HepG2 (cell line): Measurements from ENCODE around the gene KIAA0319L. TPM values are rescaled to one million over a fixed set of nuclear protein-coding genes. Genes with fewer than 3 reads are reported as not detected.

ENCODE experiments used
- AHR ChIP-seq: IDR thresholded peaks from 2 replicates; pipeline ENCODE4 v1.6.1; 2018; ENCODE audit warnings: missing genetic modification reagents, missing compliant biosample characterization
- ARHGAP35 ChIP-seq: sonication (generic); formaldehyde crosslinking; IDR thresholded peaks from 2 replicates; pipeline ENCODE4 v1.9.0; 2022; ENCODE audit warnings: mild to moderate bottlenecking, inconsistent platforms, moderate library complexity, missing genetic modification reagents, borderline replicate concordance
- BRD4 ChIP-seq: sonication (generic); formaldehyde crosslinking; IDR thresholded peaks from 2 replicates; pipeline ENCODE4 v1.4.0; 2020; ENCODE audit warnings: missing genetic modification reagents
- CTCF ChIP-seq: sonication (generic); formaldehyde crosslinking; IDR thresholded peaks from 2 replicates; pipeline ENCODE4 v1.5.0; 2020; ENCODE audit warnings: mild to moderate bottlenecking, missing genetic modification reagents, moderate library complexity
- FLYWCH1 ChIP-seq: sonication (generic); formaldehyde crosslinking; IDR thresholded peaks from 2 replicates; pipeline ENCODE4 v1.8.1; 2023; ENCODE audit warnings: mild to moderate bottlenecking, missing genetic modification reagents
- KDM6A ChIP-seq: IDR thresholded peaks from 2 replicates; pipeline ENCODE4 v1.6.1; 2016; ENCODE audit warnings: low read depth
- KLF16 ChIP-seq, 2 experiments: sonication (generic) in 1 of 2; formaldehyde crosslinking in 1 of 2; IDR thresholded peaks; 2 replicates each; pipeline versions ENCODE4 v1.6.1 to v1.8.0; 2016 to 2023; ENCODE audit warnings: missing genetic modification reagents in 2 of 2, missing compliant biosample characterization in 1 of 2
- NFRKB ChIP-seq: fragments of 450-650 bp; IDR thresholded peaks from 2 replicates; pipeline ENCODE4 v1.6.1; 2017
- RAD51 ChIP-seq: fragments of 450-650 bp; IDR thresholded peaks from 2 replicates; pipeline ENCODE4 v1.6.1; 2016; ENCODE audit warnings: borderline replicate concordance
- REXO4 ChIP-seq: sonication (generic); formaldehyde crosslinking; IDR thresholded peaks from 2 replicates; pipeline ENCODE4 v1.8.0; 2022; ENCODE audit warnings: missing genetic modification reagents, mild to moderate bottlenecking, borderline replicate concordance
- SRSF4 ChIP-seq: fragments of 200-400 bp; formaldehyde crosslinking; IDR thresholded peaks from one replicate; pipeline ENCODE4 v1.6.1; 2018; ENCODE audit warnings: mild to moderate bottlenecking, low read depth, low read length, moderate library complexity; ENCODE audit not compliant: poor library complexity, severe bottlenecking
- SRY ChIP-seq: sonication (generic); formaldehyde crosslinking; IDR thresholded peaks from 2 replicates; pipeline ENCODE4 v1.8.0; 2022; ENCODE audit warnings: mild to moderate bottlenecking, missing genetic modification reagents
- ZFP1 ChIP-seq: IDR thresholded peaks from 2 replicates; pipeline ENCODE4 v1.6.1; 2016
- ZNF143 ChIP-seq: sonication (generic); formaldehyde crosslinking; IDR thresholded peaks from 2 replicates; pipeline ENCODE4 v1.4.0; 2020; ENCODE audit warnings: missing genetic modification reagents
- ZNF230 ChIP-seq: sonication (generic); formaldehyde crosslinking; IDR thresholded peaks from 2 replicates; pipeline ENCODE4 v1.4.0; 2020; ENCODE audit warnings: mild to moderate bottlenecking, missing genetic modification reagents
- ZNF274 ChIP-seq: sonication (generic); formaldehyde crosslinking; IDR thresholded peaks from 2 replicates; pipeline ENCODE4 v1.5.1; 2020; ENCODE audit warnings: mild to moderate bottlenecking, missing genetic modification reagents
- ZNF33B ChIP-seq: sonication (generic); formaldehyde crosslinking; IDR thresholded peaks from 2 replicates; pipeline ENCODE4 v1.5.1; 2020; ENCODE audit warnings: mild to moderate bottlenecking, missing genetic modification reagents
- ZNF503 ChIP-seq: sonication (generic); formaldehyde crosslinking; IDR thresholded peaks from 2 replicates; pipeline ENCODE4 v1.4.0; 2020; ENCODE audit warnings: missing genetic modification reagents
- ZNF775 ChIP-seq: sonication (generic); formaldehyde crosslinking; IDR thresholded peaks from 2 replicates; pipeline ENCODE4 v1.4.0; 2020; ENCODE audit warnings: missing genetic modification reagents, mild to moderate bottlenecking, moderate library complexity, borderline replicate concordance
- ZNF800 ChIP-seq: sonication (generic); formaldehyde crosslinking; IDR thresholded peaks from 2 replicates; pipeline ENCODE4 v1.4.0; 2020; ENCODE audit warnings: missing genetic modification reagents
- ZNF83 ChIP-seq: sonication (generic); formaldehyde crosslinking; IDR thresholded peaks from 2 replicates; pipeline ENCODE4 v1.4.0; 2020; ENCODE audit warnings: missing genetic modification reagents, mild to moderate bottlenecking, borderline replicate concordance
- polyA plus RNA-seq, 8 experiments: library from polyadenylated mRNA; depleted of rRNA in 3 of 8; stranded (reverse) in 7 of 8; unstranded in 1 of 8; fragments of >200 nt; fragmentation: Illumina TruSeq in 4 of 8; extraction: Trizol in 4 of 8; gene quantifications; 2 replicates each; pipeline versions ENCODE4 v1.2.1 to v1.2.3, GENCODE V29; 2011 to 2016; ENCODE audit warnings: low read depth in 4 of 8, missing spikeins in 1 of 8, mixed read lengths in 1 of 8; ENCODE audit not compliant: insufficient read depth in 1 of 8
- total RNA-seq, 5 experiments: library from RNA; depleted of rRNA; stranded (reverse); fragments of >200 nt; fragmentation: Illumina TruSeq; extraction: Trizol; gene quantifications; 2 replicates each; pipeline ENCODE4 v1.2.3, GENCODE V29; 2016; ENCODE audit warnings: low read depth in 1 of 5
- TF ChIP-seq, protein P1 (sequence below): sonication (generic); formaldehyde crosslinking; IDR thresholded peaks from 2 replicates; pipeline ENCODE4 v1.4.0; 2020; ENCODE audit warnings: missing genetic modification reagents, low read depth, mild to moderate bottlenecking, borderline replicate concordance
- TF ChIP-seq, protein P2 (sequence below): sonication (generic); formaldehyde crosslinking; IDR thresholded peaks from 2 replicates; pipeline ENCODE4 v1.8.1; 2023; ENCODE audit warnings: mild to moderate bottlenecking, moderate library complexity, missing genetic modification reagents

Gene KIAA0319L
- total and polyA plus RNA-seq, 2 of the 13 experiments (the other 11 are each of a cell fraction or from before 2014, with no cell fraction given), result 33.4 to 82.6 TPM

- TF ChIP-seq ZNF503 (no peak), CTCF (CRISPR knock-in tag) (0 out of 2 replicates have a peak, but pooled peaks have one; percentile 12), ZNF800 (CRISPR knock-in tag) (no peak), BRD4 (CRISPR knock-in tag) (no peak; the same call in 1 of the 2 replicates), ZNF274 (no peak), NFRKB (peak; percentile 74; the same call in 1 of the 2 replicates), REXO4 (no peak), ZNF230 (CRISPR knock-in tag) (no peak; the same call in 1 of the 2 replicates), FLYWCH1 (0 out of 2 replicates have a peak, but pooled peaks have one; percentile 36), ZNF775 (no peak), ZFP1 (CRISPR knock-in tag) (no peak), ZNF33B (peak; percentile 27; the same call in 1 of the 2 replicates), ZNF83 (no peak), AHR (CRISPR knock-in tag) (no peak), KDM6A (CRISPR knock-in tag) (no peak), ARHGAP35 (CRISPR knock-in tag) (peak; percentile 39; the same call in 1 of the 2 replicates), RAD51 (no peak), SRSF4 (no peak), KLF16 (CRISPR knock-in tag; IDR thresholded peaks at IDR 0.05) (no peak; a peak in 2 of 4 replicates), SRY (CRISPR knock-in tag) (no peak), ZNF143 (CRISPR knock-in tag) (no peak)
- TF ChIP-seq, protein P1, sequence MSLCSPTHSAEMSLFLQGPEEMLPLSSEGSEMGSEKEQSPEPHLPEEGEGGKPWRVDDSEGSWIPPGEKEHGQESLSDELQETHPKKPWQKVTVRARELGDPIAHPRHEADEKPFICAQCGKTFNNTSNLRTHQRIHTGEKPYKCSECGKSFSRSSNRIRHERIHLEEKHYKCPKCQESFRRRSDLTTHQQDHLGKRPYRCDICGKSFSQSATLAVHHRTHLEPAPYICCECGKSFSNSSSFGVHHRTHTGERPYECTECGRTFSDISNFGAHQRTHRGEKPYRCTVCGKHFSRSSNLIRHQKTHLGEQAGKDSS (CRISPR knock-in tag), result peak; percentile 41; the same call in 1 of the 2 replicates
- TF ChIP-seq, protein P2, sequence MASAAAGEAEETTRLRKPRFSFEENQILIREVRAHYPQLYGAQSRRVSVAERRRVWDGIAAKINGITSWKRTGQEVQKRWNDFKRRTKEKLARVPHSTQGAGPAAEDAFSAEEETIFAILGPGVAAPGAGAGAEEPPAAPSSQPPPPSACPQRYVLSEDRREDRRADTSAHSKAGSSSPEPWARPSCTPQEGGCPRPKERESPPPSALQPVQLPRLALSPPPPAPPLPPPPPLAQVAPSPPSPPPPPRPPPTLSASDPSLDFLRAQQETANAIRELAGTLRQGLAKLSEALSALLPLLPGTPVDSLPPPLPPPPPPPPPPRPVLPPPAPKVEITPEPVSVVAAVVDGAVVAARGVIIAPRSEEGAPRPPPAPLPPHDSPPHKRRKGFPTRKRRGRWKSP, result no peak; the same call in 1 of the 2 replicates
Measured at GRCh38 chr1:35557611-35558373, 589 bp upstream of the KIAA0319L start, which contains the start of gene NCDN (continued).
